Hippocampal formation (tissue), 2 donors: Measurements from ENCODE around the gene MESD.
"Not testable (repeated sequence)": the region's sequence is repeated elsewhere in the genome, so short reads cannot be mapped to it uniquely, and the experiment has no call there.

Source experiments
- DNase-seq, 2 donors: peaks; one replicate each; lab custom pipeline; 2025; lab: John Stamatoyannopoulos, UW

The MESD gene

GRCh38 chr15:80965454-80965853, 24.2 kb downstream of the MESD start:
- not testable (repeated sequence) for DNase-seq

DNA sequence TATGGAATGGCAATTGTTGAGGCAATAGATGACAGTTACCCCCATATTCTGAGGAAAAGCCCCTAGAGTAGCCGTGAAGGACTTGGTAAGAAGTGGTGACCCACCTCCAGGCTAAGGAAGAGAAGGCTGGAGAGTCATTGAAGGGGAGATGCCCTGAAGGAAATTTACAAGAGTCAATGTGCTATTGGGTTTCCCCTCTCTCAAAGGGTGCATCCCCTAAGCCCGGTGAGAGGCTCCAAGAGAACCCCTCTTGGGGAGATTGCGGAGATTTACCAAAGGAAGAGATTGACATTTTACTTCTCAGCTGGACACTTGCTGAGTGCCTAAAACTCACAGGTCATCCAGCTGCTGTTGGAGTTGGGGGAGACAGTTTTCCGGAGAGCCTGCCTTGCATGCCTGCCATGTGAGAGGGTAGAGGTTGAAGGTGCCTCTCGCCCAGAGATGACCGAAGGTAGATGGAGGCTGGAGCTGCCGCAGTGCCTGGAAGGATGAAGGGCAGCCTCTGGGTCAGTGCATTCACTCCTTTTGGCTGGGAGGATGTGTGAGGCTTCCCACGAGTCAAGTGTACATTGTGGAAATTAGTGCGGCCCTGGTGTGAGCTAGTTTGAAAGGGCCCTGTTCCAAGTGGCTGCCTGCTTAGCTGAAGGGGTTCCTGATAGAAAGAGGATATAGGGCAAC, 30.7 kb downstream of the MESD start:
- no peak for DNase-seq

DNA sequence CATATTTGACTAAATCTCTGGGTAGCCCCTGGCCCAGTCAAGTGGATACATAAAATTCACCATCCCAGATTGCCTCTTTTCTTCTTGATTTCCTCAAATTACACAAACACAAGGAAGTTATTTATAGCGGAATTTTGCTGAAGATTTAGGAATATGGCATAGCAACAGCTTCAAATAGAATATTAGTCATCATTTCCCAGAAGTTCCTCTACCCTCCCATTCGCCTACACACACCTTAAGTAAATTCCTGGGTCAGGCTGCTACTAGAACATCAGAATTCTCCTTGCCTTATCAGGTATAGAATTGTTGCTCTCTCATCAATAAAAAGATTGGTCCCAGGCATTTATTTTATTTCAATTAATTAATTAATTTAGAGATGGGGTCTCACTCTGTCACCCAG, 31.6 kb downstream of the MESD start:
- DNase-seq = no peak

DNA sequence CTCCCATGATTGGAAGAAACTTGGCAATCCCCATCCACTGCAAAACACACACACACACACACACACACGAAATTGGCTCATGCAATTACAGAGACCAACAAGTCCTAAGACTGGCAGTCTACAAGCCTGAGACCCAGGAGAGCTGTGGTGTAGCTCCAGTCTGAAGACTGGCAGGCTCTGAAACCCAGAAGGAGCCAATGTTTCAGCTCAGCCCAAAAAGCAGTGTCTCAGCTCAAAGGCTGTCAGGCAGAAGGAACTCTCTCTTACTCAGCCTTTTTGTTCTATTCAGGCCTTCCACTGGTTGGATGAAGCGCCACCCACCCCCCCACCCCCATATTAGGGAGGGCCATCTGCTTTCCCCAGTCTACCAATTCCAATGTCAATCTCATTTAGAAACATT, 32.1 kb downstream of the MESD start:
- DNase-seq = no peak

GRCh38 chr15:80955571-80956452, 33.8 kb downstream of the MESD start:
- DNase-seq = not testable (repeated sequence)

DNA sequence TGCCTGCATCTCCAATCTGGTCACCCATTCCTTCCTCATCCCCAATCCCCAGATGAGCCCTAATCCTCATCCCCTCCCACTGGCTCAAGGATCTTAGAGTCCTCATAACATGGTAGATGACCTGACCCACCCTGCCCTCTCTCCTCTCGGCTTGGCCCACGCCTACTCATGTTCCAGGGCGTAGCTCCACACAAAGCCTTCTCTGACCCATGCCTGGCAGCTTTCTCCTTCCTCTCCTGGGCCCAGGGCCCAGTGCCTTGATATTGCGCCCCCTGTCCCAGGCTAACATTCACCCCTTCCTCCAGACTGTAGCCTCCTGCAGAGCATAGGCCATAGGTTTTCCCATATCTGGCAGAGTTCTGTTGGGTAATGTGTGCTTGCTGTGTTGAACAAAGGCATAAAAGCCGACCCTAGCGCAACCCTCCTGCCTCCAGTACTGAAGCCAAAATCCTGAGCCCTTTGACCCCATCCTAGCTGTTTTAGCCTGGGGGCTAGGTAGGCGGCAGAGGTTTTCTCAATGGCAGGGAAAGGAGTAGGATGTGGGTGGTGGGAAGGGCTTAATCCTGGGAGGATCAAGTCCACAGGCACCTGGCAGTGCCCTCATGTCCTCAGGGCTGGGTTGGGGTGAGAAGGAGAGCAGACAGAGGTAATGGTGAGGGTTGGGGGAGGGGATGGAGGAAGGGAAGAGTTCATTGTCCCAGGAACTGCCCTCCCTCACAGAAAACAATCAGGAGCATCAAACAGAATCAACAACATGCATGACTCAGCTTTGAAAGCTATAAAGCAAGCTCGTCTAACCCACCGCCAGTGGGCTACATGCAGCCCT, 35.5 kb downstream of the MESD start:
- no peak for DNase-seq

GRCh38 chr15:80953001-80953952, 36.3 kb downstream of the MESD start:
- DNase-seq = no peak

DNA sequence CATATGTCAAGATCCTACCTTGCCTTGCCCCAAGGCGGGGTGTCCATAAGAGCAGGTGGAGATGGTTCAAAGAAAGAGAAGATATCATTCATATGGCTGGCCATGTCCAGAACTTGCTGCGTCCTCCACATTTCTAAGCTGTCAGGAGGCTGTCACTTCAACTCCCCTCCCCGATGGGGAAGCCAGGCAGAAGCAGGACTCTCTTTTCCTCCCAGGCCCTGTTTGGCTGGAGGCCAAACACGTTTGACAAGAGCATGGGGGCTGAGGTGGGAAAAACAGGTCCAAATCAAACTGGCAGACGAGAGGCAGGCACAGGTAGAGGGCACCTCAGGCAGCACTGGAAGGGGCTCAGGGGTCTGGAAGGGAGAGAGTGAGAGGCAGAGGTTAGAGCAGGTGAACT, 37.7 kb downstream of the MESD start:
- no peak for DNase-seq

DNA sequence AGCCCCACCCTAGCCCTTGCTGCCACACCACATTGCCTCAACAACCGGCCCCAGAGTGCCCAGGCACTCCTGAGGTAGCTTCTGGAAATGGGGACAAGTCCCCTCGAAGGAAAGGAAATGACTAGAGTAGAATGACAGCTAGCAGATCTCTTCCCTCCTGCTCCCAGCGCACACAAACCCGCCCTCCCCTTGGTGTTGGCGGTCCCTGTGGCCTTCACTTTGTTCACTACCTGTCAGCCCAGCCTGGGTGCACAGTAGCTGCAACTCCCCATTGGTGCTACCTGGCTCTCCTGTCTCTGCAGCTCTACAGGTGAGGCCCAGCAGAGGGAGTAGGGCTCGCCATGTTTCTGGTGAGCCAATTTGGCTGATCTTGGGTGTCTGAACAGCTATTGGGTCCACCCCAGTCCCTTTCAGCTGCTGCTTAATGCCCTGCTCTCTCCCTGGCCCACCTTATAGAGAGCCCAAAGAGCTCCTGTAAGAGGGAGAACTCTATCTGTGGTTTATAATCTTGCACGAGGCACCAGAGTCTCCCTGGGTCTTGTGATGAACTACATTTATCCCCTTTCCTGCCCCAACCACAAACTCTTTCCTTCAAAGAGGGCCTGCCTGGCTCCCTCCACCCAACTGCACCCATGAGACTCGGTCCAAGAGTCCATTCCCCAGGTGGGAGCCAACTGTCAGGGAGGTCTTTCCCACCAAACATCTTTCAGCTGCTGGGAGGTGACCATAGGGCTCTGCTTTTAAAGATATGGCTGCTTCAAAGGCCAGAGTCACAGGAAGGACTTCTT, 39.1 kb downstream of the MESD start:
- DNase-seq = no peak

DNA sequence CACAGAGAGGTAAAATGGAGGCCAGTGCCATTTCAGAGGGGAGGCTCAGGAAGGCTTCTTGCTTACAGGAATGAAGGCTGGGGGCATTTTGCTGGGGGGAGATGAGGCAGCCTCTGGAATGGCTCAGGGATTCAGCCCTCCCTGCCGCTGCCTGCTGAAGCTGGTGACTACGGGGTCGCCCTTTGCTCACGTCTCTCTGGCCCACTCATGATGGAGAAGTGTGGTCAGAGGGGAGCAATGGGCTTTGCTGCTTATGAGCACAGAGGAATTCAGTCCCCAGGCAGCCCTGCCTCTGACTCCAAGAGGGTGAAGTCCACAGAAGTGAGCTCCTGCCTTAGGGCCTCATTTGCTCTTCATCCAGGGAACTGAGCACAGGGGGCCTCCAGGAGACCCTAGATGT, 39.9 kb downstream of the MESD start:
- DNase-seq = no peak

GRCh38 chr15:80948651-80949292, 40.8 kb downstream of the MESD start:
- DNase-seq = no peak

DNA sequence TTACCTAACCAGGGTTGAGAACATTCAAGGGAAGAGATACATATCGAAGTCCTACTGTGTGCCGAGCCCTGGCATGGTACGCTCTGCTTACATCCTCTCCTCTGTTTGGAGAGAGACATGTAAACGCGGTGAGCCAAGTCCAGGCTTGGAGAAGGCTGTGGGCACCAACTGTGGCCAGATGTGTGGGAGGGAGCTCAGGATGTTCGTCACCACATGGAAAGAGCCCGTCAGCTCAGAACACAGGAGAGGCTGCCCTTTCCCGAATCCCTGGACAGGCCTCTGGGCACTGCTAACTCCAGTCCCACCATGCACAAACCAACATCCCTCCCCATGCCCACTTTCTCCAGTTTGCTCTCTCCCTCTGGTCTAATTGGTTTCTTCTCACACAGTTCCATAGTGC, 43.0 kb downstream of the MESD start:
- DNase-seq = no peak

- no peak for DNase-seq
These were observed 44.0 kb downstream of the MESD start for GRCh38 chr15:80945605-80946004.

GRCh38 chr15:80944818-80945217, 44.8 kb downstream of the MESD start:
- DNase-seq = no peak

DNA sequence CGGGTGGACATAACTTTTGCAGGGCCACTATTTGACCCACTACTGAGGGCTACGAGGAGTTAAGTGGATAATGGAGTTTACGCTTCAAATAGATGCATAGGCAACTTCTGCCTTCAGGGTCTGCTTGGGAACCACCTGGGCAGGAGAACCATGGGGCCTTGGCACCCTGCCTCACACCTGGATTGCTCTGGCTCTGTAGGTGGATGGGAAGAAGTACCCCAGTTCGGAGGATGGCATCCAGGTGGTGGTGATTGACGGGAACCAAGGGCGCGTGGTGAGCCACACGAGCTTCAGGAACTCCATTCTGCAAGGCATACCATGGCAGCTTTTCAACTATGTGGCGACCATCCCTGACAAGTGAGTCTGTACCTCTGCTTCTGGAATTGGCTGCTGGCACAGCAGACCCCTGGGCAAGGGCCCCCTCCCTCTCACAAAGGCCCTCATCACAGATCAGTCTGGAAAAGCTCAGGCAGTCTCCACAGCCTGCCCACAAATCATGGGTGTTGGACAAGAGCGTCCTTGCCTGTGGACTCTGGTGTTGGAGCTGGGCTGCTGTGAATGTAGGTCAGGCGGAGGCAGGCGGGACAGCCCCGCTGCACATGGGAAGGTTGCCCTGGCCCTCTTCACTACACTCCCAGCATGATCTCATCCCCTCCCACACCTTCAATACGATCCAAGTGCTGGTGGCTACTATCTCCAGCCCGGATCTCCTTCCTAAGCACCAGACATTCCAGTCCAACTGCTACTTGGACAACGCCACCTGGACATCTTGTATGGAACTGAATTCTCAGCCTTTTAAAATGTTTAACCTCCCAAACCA, 46.7 kb downstream of the MESD start:
- no peak for DNase-seq

DNA sequence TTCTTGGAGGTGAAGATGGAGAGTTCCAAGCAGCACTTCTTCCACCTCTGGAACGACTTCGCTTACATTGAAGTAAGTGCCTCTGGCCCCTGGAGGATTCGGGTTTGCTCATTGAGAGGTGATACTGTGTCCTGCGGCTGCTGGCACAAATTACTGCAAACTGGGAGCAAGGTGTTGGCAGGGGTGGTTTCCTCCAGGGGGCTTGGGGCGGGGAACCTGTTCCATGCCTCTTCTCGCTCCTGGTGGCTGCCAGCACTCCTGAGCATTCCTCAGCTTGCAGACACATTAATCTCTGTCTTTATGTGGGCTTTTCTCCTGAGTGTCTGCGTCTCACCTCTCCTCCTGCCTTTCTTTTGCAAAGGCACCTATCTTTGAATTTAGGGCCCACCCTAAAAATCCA, 47.4 kb downstream of the MESD start:
- no peak for DNase-seq

- no peak for DNase-seq
These were observed 48.8 kb downstream of the MESD start for GRCh38 chr15:80940851-80941250.

DNA sequence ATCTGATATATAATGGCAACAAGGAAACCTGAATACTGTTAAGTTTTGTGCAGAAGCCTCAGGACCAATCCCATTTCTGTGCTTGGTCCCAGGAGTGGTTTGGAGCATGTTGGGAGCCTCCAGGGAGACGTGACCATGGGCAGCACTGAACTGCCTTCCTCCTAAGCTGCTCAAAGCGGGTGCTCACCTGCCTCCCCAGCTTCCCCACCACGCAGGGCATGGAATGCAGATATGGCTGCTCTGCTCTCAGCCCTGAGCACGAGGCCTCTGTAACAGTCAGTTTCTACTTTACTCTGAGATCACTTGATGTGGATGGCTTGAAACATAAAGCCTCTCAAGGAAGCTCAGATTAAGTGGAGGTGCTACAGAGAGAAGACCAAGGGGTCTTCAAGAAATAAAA, 49.3 kb downstream of the MESD start:
- no peak for DNase-seq

- DNase-seq = no peak
These were observed 50.4 kb downstream of the MESD start for GRCh38 chr15:80939216-80939615.
